SK-N-SH treated with all-trans-retinoic acid at 6 μM for 48 hours (cell line): ENCODE results near the gene ZDHHC3.

Source experiments
- ATAC-seq: fragments of 200-7000 bp; cut with Tn5 transposase; 3 replicates; pipeline ENCODE4 v1.9.1; 2020; ENCODE audit warnings: mild to moderate bottlenecking, moderate library complexity
- ARNTL ChIP-seq: fragments of 450-650 bp; formaldehyde crosslinking; IDR thresholded peaks from 2 replicates; pipeline ENCODE4 v1.5.0; 2020; ENCODE audit warnings: low read depth, mild to moderate bottlenecking, moderate library complexity, borderline replicate concordance
- CSDC2 ChIP-seq: fragments of 250-450 bp; sonication (Bioruptor Pico); IDR thresholded peaks from 2 replicates; pipeline ENCODE4 v1.5.0; 2020; ENCODE audit warnings: mild to moderate bottlenecking, moderate library complexity
- ESRRG ChIP-seq: fragments of 250-450 bp; sonication (Bioruptor Pico); IDR thresholded peaks from 2 replicates; pipeline ENCODE4 v1.6.1; 2021; ENCODE audit warnings: mild to moderate bottlenecking
- GLIS3 ChIP-seq: fragments of 250-450 bp; sonication (Bioruptor Pico); IDR thresholded peaks from 2 replicates; pipeline ENCODE4 v1.5.0; 2020; ENCODE audit warnings: mild to moderate bottlenecking, moderate library complexity
- ISL1 ChIP-seq: fragments of 250-450 bp; sonication (Bioruptor Pico); IDR thresholded peaks from 2 replicates; pipeline ENCODE4 v2.1.2; 2022; ENCODE audit warnings: mild to moderate bottlenecking, moderate library complexity
- OSR1 ChIP-seq: fragments of 250-450 bp; sonication (Bioruptor Pico); IDR thresholded peaks from 2 replicates; pipeline ENCODE4 v1.8.0; 2022; ENCODE audit warnings: moderate library complexity, mild to moderate bottlenecking, inconsistent platforms
- POU6F1 ChIP-seq: fragments of 250-450 bp; sonication (Bioruptor Pico); IDR thresholded peaks from 2 replicates; pipeline ENCODE4 v1.8.0; 2021; ENCODE audit warnings: low read depth, mild to moderate bottlenecking, moderate library complexity, borderline replicate concordance
- PPARA ChIP-seq: fragments of 250-450 bp; sonication (Bioruptor Pico); IDR thresholded peaks from 2 replicates; pipeline ENCODE4 v1.5.0; 2020; ENCODE audit warnings: mild to moderate bottlenecking, borderline replicate concordance
- RARB ChIP-seq: fragments of 250-450 bp; sonication (Bioruptor Pico); IDR thresholded peaks from 2 replicates; pipeline ENCODE4 v1.8.0; 2021; ENCODE audit warnings: mild to moderate bottlenecking, moderate library complexity
- SNAI2 ChIP-seq: fragments of 250-450 bp; sonication (Bioruptor Pico); IDR thresholded peaks from 2 replicates; pipeline ENCODE4 v1.5.0; 2020; ENCODE audit warnings: mild to moderate bottlenecking, moderate library complexity
- TOX ChIP-seq: fragments of 250-450 bp; sonication (Bioruptor Pico); IDR thresholded peaks from 2 replicates; pipeline ENCODE4 v1.8.0; 2021; ENCODE audit warnings: mild to moderate bottlenecking, moderate library complexity, borderline replicate concordance
- ZC3H10 ChIP-seq: fragments of 250-450 bp; sonication (Bioruptor Pico); IDR thresholded peaks from 2 replicates; pipeline ENCODE4 v1.5.1; 2021; ENCODE audit warnings: mild to moderate bottlenecking, moderate library complexity
- ZFP3 ChIP-seq: fragments of 250-450 bp; sonication (Bioruptor Pico); IDR thresholded peaks from 2 replicates; pipeline ENCODE4 v1.5.0; 2020; ENCODE audit warnings: mild to moderate bottlenecking, moderate library complexity
- ZFP30 ChIP-seq: fragments of 450-650 bp; formaldehyde crosslinking; IDR thresholded peaks from 2 replicates; pipeline ENCODE4 v1.5.0; 2022; ENCODE audit warnings: mild to moderate bottlenecking, moderate library complexity
- ZNF565 ChIP-seq: fragments of 450-650 bp; formaldehyde crosslinking; conservative IDR thresholded peaks from 2 replicates; pipeline ENCODE4 v1.5.0; 2020; ENCODE audit warnings: low read depth, mild to moderate bottlenecking, moderate library complexity
- ZNF70 ChIP-seq: fragments of 450-650 bp; formaldehyde crosslinking; IDR thresholded peaks from 2 replicates; pipeline ENCODE4 v1.5.0; 2020; ENCODE audit warnings: mild to moderate bottlenecking, moderate library complexity
- ZNF8 ChIP-seq: fragments of 450-650 bp; formaldehyde crosslinking; IDR thresholded peaks from 2 replicates; pipeline ENCODE4 v1.5.0; 2020; ENCODE audit warnings: mild to moderate bottlenecking, moderate library complexity
- TF ChIP-seq, protein P1 (sequence below): fragments of 250-450 bp; sonication (Bioruptor Pico); IDR thresholded peaks from 2 replicates; pipeline ENCODE4 v1.5.0; 2020; ENCODE audit warnings: mild to moderate bottlenecking, moderate library complexity
- TF ChIP-seq, protein P2 (sequence below): fragments of 250-450 bp; sonication (Bioruptor Pico); IDR thresholded peaks from 2 replicates; pipeline ENCODE4 v1.8.0; 2020; ENCODE audit warnings: mild to moderate bottlenecking, moderate library complexity, borderline replicate concordance
- TF ChIP-seq, protein P3 (sequence below): fragments of 250-450 bp; sonication (Bioruptor Pico); IDR thresholded peaks from 2 replicates; pipeline ENCODE4 v1.5.1; 2020; ENCODE audit warnings: low read depth, mild to moderate bottlenecking, moderate library complexity
- TF ChIP-seq, protein P4 (sequence below): fragments of 250-450 bp; sonication (Bioruptor Pico); IDR thresholded peaks from 2 replicates; pipeline ENCODE4 v1.5.1; 2021; ENCODE audit warnings: mild to moderate bottlenecking, moderate library complexity

Gene ZDHHC3

GRCh38 chr3:44893097-44893496, 82.9 kb downstream of the ZDHHC3 start (continued):
- no peak for TF ChIP-seq TOX (CRISPR knock-in tag)
- TF ChIP-seq ZFP30 = no peak
- TF ChIP-seq ISL1 (CRISPR knock-in tag) = no peak
- no peak for TF ChIP-seq ESRRG (CRISPR knock-in tag)
- no peak for TF ChIP-seq SNAI2 (CRISPR knock-in tag)
- no peak for TF ChIP-seq ZNF8 (CRISPR knock-in tag)
- no peak for TF ChIP-seq ZFP3 (CRISPR knock-in tag)

GRCh38 chr3:44892689-44893088, 83.3 kb downstream of the ZDHHC3 start:
- no peak for TF ChIP-seq TOX (CRISPR knock-in tag)
- TF ChIP-seq GLIS3 = no peak
- TF ChIP-seq, protein P1, sequence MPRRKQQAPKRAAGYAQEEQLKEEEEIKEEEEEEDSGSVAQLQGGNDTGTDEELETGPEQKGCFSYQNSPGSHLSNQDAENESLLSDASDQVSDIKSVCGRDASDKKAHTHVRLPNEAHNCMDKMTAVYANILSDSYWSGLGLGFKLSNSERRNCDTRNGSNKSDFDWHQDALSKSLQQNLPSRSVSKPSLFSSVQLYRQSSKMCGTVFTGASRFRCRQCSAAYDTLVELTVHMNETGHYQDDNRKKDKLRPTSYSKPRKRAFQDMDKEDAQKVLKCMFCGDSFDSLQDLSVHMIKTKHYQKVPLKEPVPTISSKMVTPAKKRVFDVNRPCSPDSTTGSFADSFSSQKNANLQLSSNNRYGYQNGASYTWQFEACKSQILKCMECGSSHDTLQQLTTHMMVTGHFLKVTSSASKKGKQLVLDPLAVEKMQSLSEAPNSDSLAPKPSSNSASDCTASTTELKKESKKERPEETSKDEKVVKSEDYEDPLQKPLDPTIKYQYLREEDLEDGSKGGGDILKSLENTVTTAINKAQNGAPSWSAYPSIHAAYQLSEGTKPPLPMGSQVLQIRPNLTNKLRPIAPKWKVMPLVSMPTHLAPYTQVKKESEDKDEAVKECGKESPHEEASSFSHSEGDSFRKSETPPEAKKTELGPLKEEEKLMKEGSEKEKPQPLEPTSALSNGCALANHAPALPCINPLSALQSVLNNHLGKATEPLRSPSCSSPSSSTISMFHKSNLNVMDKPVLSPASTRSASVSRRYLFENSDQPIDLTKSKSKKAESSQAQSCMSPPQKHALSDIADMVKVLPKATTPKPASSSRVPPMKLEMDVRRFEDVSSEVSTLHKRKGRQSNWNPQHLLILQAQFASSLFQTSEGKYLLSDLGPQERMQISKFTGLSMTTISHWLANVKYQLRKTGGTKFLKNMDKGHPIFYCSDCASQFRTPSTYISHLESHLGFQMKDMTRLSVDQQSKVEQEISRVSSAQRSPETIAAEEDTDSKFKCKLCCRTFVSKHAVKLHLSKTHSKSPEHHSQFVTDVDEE (CRISPR knock-in tag) = no peak
- TF ChIP-seq, protein P2, sequence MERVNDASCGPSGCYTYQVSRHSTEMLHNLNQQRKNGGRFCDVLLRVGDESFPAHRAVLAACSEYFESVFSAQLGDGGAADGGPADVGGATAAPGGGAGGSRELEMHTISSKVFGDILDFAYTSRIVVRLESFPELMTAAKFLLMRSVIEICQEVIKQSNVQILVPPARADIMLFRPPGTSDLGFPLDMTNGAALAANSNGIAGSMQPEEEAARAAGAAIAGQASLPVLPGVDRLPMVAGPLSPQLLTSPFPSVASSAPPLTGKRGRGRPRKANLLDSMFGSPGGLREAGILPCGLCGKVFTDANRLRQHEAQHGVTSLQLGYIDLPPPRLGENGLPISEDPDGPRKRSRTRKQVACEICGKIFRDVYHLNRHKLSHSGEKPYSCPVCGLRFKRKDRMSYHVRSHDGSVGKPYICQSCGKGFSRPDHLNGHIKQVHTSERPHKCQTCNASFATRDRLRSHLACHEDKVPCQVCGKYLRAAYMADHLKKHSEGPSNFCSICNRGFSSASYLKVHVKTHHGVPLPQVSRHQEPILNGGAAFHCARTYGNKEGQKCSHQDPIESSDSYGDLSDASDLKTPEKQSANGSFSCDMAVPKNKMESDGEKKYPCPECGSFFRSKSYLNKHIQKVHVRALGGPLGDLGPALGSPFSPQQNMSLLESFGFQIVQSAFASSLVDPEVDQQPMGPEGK (CRISPR knock-in tag) = no peak
- no peak for TF ChIP-seq ARNTL (CRISPR knock-in tag)
- TF ChIP-seq ZFP30 = no peak
- TF ChIP-seq ZNF70 = no peak
- no peak for TF ChIP-seq RARB (CRISPR knock-in tag)
- no peak for TF ChIP-seq CSDC2 (CRISPR knock-in tag)
- TF ChIP-seq, protein P3, sequence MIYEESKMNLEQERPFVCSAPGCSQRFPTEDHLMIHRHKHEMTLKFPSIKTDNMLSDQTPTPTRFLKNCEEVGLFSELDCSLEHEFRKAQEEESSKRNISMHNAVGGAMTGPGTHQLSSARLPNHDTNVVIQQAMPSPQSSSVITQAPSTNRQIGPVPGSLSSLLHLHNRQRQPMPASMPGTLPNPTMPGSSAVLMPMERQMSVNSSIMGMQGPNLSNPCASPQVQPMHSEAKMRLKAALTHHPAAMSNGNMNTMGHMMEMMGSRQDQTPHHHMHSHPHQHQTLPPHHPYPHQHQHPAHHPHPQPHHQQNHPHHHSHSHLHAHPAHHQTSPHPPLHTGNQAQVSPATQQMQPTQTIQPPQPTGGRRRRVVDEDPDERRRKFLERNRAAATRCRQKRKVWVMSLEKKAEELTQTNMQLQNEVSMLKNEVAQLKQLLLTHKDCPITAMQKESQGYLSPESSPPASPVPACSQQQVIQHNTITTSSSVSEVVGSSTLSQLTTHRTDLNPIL (CRISPR knock-in tag) = no peak
- no peak for TF ChIP-seq PPARA (CRISPR knock-in tag)
- TF ChIP-seq, protein P4, sequence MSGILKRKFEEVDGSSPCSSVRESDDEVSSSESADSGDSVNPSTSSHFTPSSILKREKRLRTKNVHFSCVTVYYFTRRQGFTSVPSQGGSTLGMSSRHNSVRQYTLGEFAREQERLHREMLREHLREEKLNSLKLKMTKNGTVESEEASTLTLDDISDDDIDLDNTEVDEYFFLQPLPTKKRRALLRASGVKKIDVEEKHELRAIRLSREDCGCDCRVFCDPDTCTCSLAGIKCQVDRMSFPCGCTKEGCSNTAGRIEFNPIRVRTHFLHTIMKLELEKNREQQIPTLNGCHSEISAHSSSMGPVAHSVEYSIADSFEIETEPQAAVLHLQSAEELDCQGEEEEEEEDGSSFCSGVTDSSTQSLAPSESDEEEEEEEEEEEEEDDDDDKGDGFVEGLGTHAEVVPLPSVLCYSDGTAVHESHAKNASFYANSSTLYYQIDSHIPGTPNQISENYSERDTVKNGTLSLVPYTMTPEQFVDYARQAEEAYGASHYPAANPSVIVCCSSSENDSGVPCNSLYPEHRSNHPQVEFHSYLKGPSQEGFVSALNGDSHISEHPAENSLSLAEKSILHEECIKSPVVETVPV (CRISPR knock-in tag) = no peak
- no peak for TF ChIP-seq ISL1 (CRISPR knock-in tag)
- TF ChIP-seq OSR1 (CRISPR knock-in tag) = no peak
- no peak for TF ChIP-seq ZC3H10 (CRISPR knock-in tag)
- no peak for TF ChIP-seq ZNF8 (CRISPR knock-in tag)
- ATAC-seq = peak; percentile 49; the same call in 2 of the 3 replicates

DNA sequence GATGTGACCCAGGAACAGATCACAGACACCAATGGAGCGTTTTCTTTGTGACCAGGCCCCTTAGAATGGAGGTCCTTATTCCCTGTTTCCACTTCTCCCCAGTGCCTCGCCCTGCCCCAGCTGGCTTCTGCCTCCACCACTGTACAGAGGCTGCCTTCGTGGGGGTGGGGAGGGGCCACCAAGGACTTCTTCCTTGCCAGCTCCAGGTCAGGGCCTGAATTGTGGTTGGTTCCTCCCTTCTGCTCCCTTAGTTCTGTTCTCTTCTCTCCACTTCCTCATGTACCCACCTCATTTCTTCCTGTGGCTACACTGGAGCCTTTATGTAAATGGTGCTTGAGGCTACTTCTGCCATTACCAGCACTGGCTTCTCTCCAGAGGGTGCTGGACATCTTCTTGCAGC, 85.1 kb downstream of the ZDHHC3 start:
- TF ChIP-seq, protein P2 (CRISPR knock-in tag) = no peak
- no peak for TF ChIP-seq ZNF70
- no peak for TF ChIP-seq SNAI2 (CRISPR knock-in tag)
- no peak for ATAC-seq

DNA sequence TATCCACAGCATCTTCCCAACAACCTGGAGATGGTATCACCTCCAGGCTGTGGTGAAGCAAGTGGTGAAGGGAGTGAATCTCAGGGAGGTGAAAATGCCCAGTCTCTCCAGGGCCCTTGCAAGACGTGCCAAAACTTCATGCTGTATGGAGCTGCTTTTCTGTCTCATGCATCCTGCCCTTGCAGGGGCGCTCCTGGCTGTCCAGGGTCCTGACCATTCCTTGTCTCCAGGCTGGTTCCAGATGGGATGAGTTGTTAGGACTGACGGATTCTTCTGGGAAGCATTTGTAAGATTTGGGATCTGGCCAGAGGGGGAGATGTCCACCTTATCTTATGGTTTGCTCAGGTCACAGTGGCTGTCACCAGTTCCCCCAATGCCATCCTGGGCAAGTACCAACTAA, 85.7 kb downstream of the ZDHHC3 start:
- no peak for ATAC-seq
- TF ChIP-seq ZFP30 (no peak), ZFP3 (CRISPR knock-in tag) (no peak), TOX (CRISPR knock-in tag) (no peak), OSR1 (CRISPR knock-in tag) (no peak), GLIS3 (no peak), POU6F1 (CRISPR knock-in tag) (no peak), CSDC2 (CRISPR knock-in tag) (no peak), ARNTL (CRISPR knock-in tag) (no peak), ISL1 (CRISPR knock-in tag) (no peak), PPARA (CRISPR knock-in tag) (no peak), ZC3H10 (CRISPR knock-in tag) (no peak), ZNF70 (no peak), ZNF565 (CRISPR knock-in tag) (no peak)
- TF ChIP-seq, protein P3 (CRISPR knock-in tag) = no peak
- TF ChIP-seq, protein P4 (CRISPR knock-in tag) = no peak
